Mononuclear cell (primary cell): ENCODE data around the gene PRKD3. TPM values are rescaled to one million over a fixed set of nuclear protein-coding genes. Genes with fewer than 3 reads are reported as not detected.

Source experiments
- H3K27me3 ChIP-seq: 2 replicates; pipeline ENCODE4 v1.6.0; 2011; ENCODE audit warnings: low read length, control low read depth; ENCODE audit not compliant: insufficient read depth
- H3K4me1 ChIP-seq: 2 replicates; pipeline ENCODE4 v1.5.1; 2011; ENCODE audit warnings: mild to moderate bottlenecking, low read length, control low read depth; ENCODE audit not compliant: insufficient read depth
- H3K4me3 ChIP-seq: 2 replicates; pipeline ENCODE4 v1.5.1; 2011; ENCODE audit warnings: mild to moderate bottlenecking, low read length, moderate library complexity
- H3K9me3 ChIP-seq: 2 replicates; pipeline ENCODE4 v1.5.1; 2011; ENCODE audit warnings: low read depth, mild to moderate bottlenecking, control low read depth, low read length
- total RNA-seq: library from RNA; depleted of rRNA; stranded (reverse); fragments of >200 nt; gene quantifications from one replicate; pipeline ENCODE4 v1.2.3, GENCODE V29; 2012

PRKD3 gene
- total RNA-seq, 1 donor = 67.9 TPM

GRCh38 chr2:37326866-37327634 is 2.4 kb upstream of the PRKD3 start:
- Histone ChIP-seq H3K4me3 (no peak overlapping the region), H3K27me3 (no peaks in the 10 kb centered on the region), H3K9me3 (no peaks in the 10 kb centered on the region), H3K4me1 (peaks cover 23% of the 10 kb centered on the region)

- Histone ChIP-seq H3K9me3 (no peaks in the 10 kb centered on the region), H3K4me1 (peaks cover 28% of the 10 kb centered on the region), H3K27me3 (no peaks in the 10 kb centered on the region), H3K4me3 (no peak overlapping the region)
Observed at GRCh38 chr2:37326285-37326684, 1.7 kb upstream of the PRKD3 start.

- no peaks in the 10 kb centered on the region for H3K27me3 ChIP-seq
- H3K4me3 ChIP-seq = no peak overlapping the region
- peaks cover 30% of the 10 kb centered on the region for H3K4me1 ChIP-seq
- no peaks in the 10 kb centered on the region for H3K9me3 ChIP-seq
Observed at GRCh38 chr2:37325625-37326071, 1.0 kb upstream of the PRKD3 start.

GRCh38 chr2:37324536-37324785 is 172 bp downstream of the PRKD3 start:
- Histone ChIP-seq H3K4me1 (peaks cover 33% of the 10 kb centered on the region), H3K9me3 (no peaks in the 10 kb centered on the region), H3K27me3 (no peaks in the 10 kb centered on the region), H3K4me3 (peak overlapping the region; percentile 68)

GRCh38 chr2:37323781-37324535 is 675 bp downstream of the PRKD3 start:
- Histone ChIP-seq H3K4me3 (peak overlapping the region; percentile 68), H3K27me3 (no peaks in the 10 kb centered on the region), H3K9me3 (no peaks in the 10 kb centered on the region), H3K4me1 (peaks cover 36% of the 10 kb centered on the region)

- peaks cover 43% of the 10 kb centered on the region for H3K4me1 ChIP-seq
- no peaks in the 10 kb centered on the region for H3K9me3 ChIP-seq
- H3K27me3 ChIP-seq = no peaks in the 10 kb centered on the region
- H3K4me3 ChIP-seq = peak overlapping the region; percentile 68
Observed at GRCh38 chr2:37323176-37323780, 1.4 kb downstream of the PRKD3 start.

- H3K4me1 ChIP-seq = peaks cover 51% of the 10 kb centered on the region
- H3K9me3 ChIP-seq = no peaks in the 10 kb centered on the region
- no peak overlapping the region for H3K4me3 ChIP-seq
- no peaks in the 10 kb centered on the region for H3K27me3 ChIP-seq
Observed at GRCh38 chr2:37322368-37322767, 2.3 kb downstream of the PRKD3 start.

GRCh38 chr2:37321029-37321682 is 3.5 kb downstream of the PRKD3 start:
- Histone ChIP-seq H3K27me3 (no peaks in the 10 kb centered on the region), H3K4me3 (no peak overlapping the region), H3K4me1 (peaks cover 51% of the 10 kb centered on the region), H3K9me3 (no peaks in the 10 kb centered on the region)

- H3K4me1 ChIP-seq = peaks cover 46% of the 10 kb centered on the region
- H3K27me3 ChIP-seq = no peaks in the 10 kb centered on the region
- no peaks in the 10 kb centered on the region for H3K9me3 ChIP-seq
- H3K4me3 ChIP-seq = no peak overlapping the region
Observed at GRCh38 chr2:37319754-37320609, 4.7 kb downstream of the PRKD3 start.

GRCh38 chr2:37318401-37318800 is 6.2 kb downstream of the PRKD3 start:
- no peak overlapping the region for H3K4me3 ChIP-seq
- H3K4me1 ChIP-seq = peaks cover 39% of the 10 kb centered on the region
- no peaks in the 10 kb centered on the region for H3K9me3 ChIP-seq
- no peaks in the 10 kb centered on the region for H3K27me3 ChIP-seq

GRCh38 chr2:37317746-37318145 is 6.9 kb downstream of the PRKD3 start:
- Histone ChIP-seq H3K4me1 (peaks cover 36% of the 10 kb centered on the region), H3K9me3 (no peaks in the 10 kb centered on the region), H3K27me3 (no peaks in the 10 kb centered on the region), H3K4me3 (no peak overlapping the region)

GRCh38 chr2:37316181-37316580 is 8.5 kb downstream of the PRKD3 start:
- H3K9me3 ChIP-seq = no peaks in the 10 kb centered on the region
- peaks cover 26% of the 10 kb centered on the region for H3K4me1 ChIP-seq
- no peaks in the 10 kb centered on the region for H3K27me3 ChIP-seq
- H3K4me3 ChIP-seq = no peak overlapping the region

GRCh38 chr2:37315364-37315763 is 9.3 kb downstream of the PRKD3 start:
- no peaks in the 10 kb centered on the region for H3K27me3 ChIP-seq
- H3K9me3 ChIP-seq = no peaks in the 10 kb centered on the region
- H3K4me1 ChIP-seq = peaks cover 25% of the 10 kb centered on the region
- H3K4me3 ChIP-seq = no peak overlapping the region

- Histone ChIP-seq H3K4me3 (no peak overlapping the region), H3K4me1 (no peaks in the 10 kb centered on the region), H3K27me3 (no peaks in the 10 kb centered on the region), H3K9me3 (no peaks in the 10 kb centered on the region)
Observed at GRCh38 chr2:37307500-37307899, 17.1 kb downstream of the PRKD3 start.
